Mucosa of stomach (tissue), 1 donor: Measurements from ENCODE around the gene OR4D2.

Experiments used
- H3K27me3 ChIP-seq: one replicate; pipeline ENCODE4 v1.7.0; 2013; ENCODE audit warnings: mild to moderate bottlenecking, low read length; ENCODE audit not compliant: control insufficient read depth, insufficient read depth
- H3K36me3 ChIP-seq: one replicate; pipeline ENCODE4 v1.7.0; 2013; ENCODE audit warnings: low read length; ENCODE audit not compliant: control insufficient read depth, insufficient read depth
- H3K4me1 ChIP-seq: one replicate; pipeline ENCODE4 v1.7.0; 2013; ENCODE audit warnings: mild to moderate bottlenecking, low read length; ENCODE audit not compliant: control insufficient read depth, insufficient read depth
- H3K4me3 ChIP-seq: one replicate; pipeline ENCODE4 v1.7.0; 2013; ENCODE audit warnings: low read length
- H3K9ac ChIP-seq: one replicate; pipeline ENCODE4 v1.7.0; 2013; ENCODE audit warnings: mild to moderate bottlenecking, low read length, moderate library complexity
- H3K9me3 ChIP-seq: one replicate; pipeline ENCODE4 v1.7.0; 2013; ENCODE audit warnings: mild to moderate bottlenecking, low read length, moderate library complexity; ENCODE audit not compliant: control insufficient read depth
- donor health status: Pancreatic carcinoma.

The OR4D2 gene

DNA sequence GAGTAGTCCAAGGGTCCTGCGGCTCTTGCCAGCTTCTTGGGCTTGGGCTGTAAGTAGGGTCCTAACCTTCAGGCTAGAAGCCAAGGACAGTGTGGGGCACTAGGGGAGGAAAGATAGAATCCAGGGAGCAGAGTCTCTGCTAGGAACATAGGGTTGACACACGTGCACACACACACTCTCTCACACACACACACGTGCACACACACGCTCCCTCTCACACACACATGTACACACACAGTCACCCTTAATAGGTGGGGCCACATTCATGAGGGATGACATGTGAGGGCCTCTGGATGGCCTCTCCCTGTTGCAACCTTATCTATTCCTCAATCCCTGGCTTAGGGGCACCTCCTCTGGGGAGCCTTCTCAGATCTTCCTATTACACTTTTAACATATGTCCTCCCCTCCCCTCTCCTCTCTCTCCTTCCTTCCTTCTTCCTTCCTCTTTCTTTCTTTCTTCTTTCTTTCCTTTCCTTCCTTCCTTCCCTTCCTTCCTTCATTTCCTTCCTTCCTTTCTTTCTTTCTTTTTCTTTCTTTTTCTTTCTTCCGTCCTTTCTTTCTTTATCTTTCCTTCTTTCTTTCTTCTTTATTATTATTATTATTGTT, 28.8 kb downstream of the OR4D2 start:
- Histone ChIP-seq H3K9ac (no peak overlapping the region), H3K9me3 (no peaks in the 10 kb centered on the region), H3K36me3 (no peaks in the 10 kb centered on the region), H3K4me3 (no peak overlapping the region), H3K27me3 (peaks cover 23% of the 10 kb centered on the region), H3K4me1 (no peaks in the 10 kb centered on the region)

DNA sequence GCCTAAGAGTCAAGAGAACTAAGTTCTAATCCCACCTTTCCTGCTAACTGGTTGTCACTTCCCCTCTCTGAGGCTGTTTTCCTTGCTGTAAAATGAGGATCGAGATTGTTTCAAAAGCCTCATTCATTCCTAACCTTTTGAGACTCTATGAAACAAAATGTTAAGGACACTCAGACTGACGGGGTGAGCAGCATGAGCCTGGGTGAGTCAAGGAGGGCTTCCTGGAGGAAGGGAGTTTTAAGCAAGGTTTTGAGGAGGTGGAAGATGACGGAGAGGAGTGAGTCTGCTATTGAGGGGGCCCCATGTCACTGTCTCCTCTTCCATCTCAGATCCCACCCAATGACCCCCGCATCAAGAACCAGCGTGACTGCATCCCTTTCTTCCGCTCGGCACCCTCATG, 29.8 kb downstream of the OR4D2 start:
- Histone ChIP-seq H3K9ac (no peak overlapping the region), H3K4me3 (no peak overlapping the region), H3K4me1 (no peaks in the 10 kb centered on the region), H3K9me3 (no peaks in the 10 kb centered on the region), H3K27me3 (peaks cover 18% of the 10 kb centered on the region), H3K36me3 (no peaks in the 10 kb centered on the region)

DNA sequence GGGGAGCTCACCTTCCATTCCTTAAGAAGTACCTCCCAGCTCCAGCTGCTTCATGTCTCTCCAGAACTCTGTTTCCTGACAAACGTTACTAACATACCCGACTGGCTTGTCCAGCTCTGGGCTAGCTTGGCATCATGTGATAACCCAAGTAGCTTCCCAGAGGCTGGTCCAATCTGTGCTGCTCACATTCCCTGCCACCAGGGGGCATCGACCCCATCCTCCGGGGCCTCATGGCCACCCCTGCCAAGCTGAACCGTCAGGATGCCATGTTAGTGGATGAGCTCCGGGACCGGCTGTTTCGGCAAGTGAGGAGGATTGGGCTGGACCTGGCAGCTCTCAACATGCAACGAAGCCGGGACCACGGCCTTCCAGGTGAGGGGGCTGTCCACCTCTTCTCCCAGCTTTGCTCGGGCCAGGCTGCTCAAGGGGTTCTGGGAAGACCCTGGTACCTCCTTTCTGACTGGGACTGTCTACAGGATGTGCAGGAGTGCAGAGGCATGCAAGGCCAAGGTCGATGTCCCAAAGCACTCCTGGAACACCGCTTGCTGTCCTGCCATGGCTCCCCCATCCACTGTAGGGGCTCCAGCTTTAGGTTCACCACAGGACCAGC, 33.3 kb downstream of the OR4D2 start:
- H3K36me3 ChIP-seq, result no peaks in the 10 kb centered on the region
- H3K4me1 ChIP-seq, result no peaks in the 10 kb centered on the region
- no peak overlapping the region for H3K9ac ChIP-seq
- H3K4me3 ChIP-seq, result no peak overlapping the region
- peaks cover 18% of the 10 kb centered on the region for H3K27me3 ChIP-seq
- H3K9me3 ChIP-seq, result no peaks in the 10 kb centered on the region

DNA sequence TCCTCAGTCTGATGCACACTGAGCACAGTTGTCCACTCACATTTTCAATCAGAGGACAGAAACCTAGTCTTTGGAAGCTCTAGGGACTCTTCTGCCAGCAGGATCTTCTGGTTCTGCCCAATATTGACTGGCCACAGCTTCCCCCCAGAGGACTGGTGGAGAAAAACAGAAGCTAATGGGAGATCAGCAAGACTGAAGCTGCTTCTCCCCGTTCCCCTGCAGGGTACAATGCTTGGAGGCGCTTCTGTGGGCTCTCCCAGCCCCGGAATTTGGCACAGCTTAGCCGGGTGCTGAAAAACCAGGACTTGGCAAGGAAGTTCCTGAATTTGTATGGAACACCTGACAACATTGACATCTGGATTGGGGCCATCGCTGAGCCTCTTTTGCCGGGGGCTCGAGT, 36.1 kb downstream of the OR4D2 start:
- Histone ChIP-seq H3K4me3 (no peak overlapping the region), H3K27me3 (peaks cover 10% of the 10 kb centered on the region), H3K36me3 (peaks cover 3% of the 10 kb centered on the region), H3K9me3 (no peaks in the 10 kb centered on the region), H3K4me1 (no peaks in the 10 kb centered on the region), H3K9ac (no peak overlapping the region)

DNA sequence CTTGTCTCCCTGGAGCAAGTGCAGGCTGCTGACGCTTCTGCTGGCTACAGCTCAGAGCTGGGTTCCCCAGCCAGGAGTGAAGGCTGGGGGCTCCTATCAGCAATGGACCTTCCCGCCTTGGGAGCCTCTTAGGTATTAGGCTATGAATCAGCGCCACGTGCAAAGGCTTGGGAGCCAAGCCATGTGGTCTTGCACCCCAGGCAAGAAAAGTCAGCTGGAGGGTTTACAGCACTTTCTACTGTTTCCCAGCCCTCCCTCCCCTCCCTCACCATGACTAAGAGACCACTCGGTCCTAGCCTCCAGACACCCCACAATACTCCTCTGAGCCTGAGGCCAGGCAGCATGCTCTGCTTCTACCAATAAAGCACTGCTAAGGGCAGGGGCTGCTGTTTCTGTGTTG, 38.0 kb downstream of the OR4D2 start:
- H3K36me3 ChIP-seq, result peaks cover 3% of the 10 kb centered on the region
- no peak overlapping the region for H3K4me3 ChIP-seq
- no peaks in the 10 kb centered on the region for H3K4me1 ChIP-seq
- H3K9me3 ChIP-seq, result no peaks in the 10 kb centered on the region
- H3K9ac ChIP-seq, result no peak overlapping the region
- peaks cover 2% of the 10 kb centered on the region for H3K27me3 ChIP-seq

DNA sequence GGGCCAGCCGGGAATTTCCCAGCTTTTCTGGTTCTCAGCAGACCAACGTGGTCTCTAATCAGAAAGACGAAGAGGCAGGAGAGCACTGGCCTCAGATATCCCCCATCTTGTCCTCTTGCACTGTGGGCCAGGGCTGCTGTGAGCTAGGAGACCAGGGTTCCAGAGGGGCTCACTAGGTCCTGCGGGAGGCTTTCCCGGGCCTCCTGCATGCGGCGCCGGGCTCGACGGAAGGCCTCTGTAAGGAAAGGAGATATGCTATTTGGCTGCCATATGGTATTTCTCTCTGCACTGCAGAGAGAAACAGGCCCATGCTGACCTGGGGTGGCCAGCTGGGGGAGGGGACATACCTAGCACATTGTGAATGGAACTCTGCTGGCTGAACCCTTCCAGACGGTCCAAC, 39.2 kb downstream of the OR4D2 start:
- H3K4me1 ChIP-seq, result no peaks in the 10 kb centered on the region
- H3K27me3 ChIP-seq, result no peaks in the 10 kb centered on the region
- peaks cover 3% of the 10 kb centered on the region for H3K36me3 ChIP-seq
- no peak overlapping the region for H3K9ac ChIP-seq
- no peaks in the 10 kb centered on the region for H3K9me3 ChIP-seq
- H3K4me3 ChIP-seq, result no peak overlapping the region

DNA sequence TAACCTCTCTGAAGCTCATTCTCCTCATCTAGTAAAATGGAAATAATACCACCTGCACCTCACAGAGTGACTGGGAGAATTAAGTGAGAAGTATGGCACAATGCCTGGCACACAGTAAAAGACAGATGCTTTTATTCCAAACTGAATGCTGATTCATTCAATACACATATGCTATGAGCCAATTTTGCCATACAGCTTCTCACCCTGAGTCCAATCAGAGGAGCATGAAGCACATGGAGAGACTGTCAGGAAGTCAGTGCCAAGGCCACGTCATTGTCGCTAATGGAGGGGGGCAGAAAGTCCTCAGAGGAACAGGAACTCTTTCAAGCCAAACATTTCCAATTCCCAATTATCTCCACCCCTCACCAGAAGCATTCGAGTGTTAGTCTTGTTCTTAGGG, 40.7 kb downstream of the OR4D2 start:
- H3K9ac ChIP-seq, result no peak overlapping the region
- no peak overlapping the region for H3K4me3 ChIP-seq
- H3K4me1 ChIP-seq, result no peaks in the 10 kb centered on the region
- H3K36me3 ChIP-seq, result peaks cover 3% of the 10 kb centered on the region
- H3K9me3 ChIP-seq, result no peaks in the 10 kb centered on the region
- no peaks in the 10 kb centered on the region for H3K27me3 ChIP-seq

DNA sequence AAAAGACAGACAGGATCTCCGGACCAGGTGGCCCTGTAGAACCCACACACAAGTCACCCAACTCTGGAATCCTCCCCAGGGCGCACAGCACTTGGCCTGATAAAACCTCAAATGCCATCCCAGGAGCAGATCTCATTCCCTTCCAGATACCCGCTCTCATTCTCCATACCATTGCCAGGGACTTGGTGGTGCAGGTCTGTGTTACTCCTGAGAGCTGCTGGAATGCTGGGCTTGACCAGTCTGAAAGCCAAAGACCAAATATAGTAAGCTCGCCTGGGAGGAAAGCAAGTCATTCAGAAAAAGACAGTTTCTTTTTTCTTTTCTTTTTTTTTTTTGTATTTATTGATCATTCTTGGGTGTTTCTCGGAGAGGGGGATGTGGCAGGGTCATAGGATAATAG, 41.6 kb downstream of the OR4D2 start:
- H3K9me3 ChIP-seq, result no peaks in the 10 kb centered on the region
- H3K4me1 ChIP-seq, result no peaks in the 10 kb centered on the region
- H3K36me3 ChIP-seq, result peaks cover 3% of the 10 kb centered on the region
- no peak overlapping the region for H3K9ac ChIP-seq
- no peaks in the 10 kb centered on the region for H3K27me3 ChIP-seq
- no peak overlapping the region for H3K4me3 ChIP-seq

DNA sequence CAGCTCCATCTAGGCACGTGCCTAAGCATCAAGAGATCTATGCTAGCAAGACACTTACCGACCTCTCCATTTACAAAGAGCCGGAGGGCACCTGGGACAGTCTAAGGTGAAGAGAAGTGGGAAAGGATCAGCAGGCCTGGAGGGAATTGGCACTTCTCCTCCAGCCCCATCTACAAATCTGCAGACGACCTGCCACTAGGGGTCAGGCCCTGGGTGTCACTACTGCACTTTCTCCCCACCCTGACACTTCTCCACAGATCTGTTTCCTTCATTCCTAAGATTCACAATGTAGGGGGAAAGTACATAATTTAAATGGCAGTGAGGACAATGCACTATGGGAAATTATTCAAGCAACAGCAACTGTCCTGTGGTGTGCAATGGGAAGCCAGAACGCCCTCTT, 44.1 kb downstream of the OR4D2 start:
- Histone ChIP-seq H3K4me1 (no peaks in the 10 kb centered on the region), H3K9ac (no peak overlapping the region), H3K9me3 (no peaks in the 10 kb centered on the region), H3K4me3 (no peak overlapping the region), H3K36me3 (peaks cover 3% of the 10 kb centered on the region), H3K27me3 (no peaks in the 10 kb centered on the region)

DNA sequence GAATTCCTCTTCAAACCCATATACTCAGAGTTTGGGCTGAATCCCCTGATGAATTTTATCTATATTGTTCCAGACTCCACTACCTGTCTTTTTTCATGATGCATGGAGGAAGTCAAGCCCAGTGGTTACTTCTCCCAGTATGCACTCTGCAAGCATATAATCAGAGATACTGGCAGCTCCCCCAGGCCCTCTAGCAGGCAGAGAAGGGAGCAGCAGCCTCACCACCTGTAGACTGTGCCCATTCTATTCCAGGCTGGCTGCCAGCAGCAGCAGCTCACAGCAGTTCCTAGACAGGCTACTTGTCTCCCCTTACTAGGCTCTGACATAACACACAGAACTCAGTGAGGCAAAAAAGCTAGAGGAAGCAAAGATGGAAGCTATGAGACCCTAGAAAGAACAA, 48.9 kb downstream of the OR4D2 start:
- Histone ChIP-seq H3K27me3 (no peaks in the 10 kb centered on the region), H3K4me1 (peaks cover 7% of the 10 kb centered on the region), H3K9me3 (no peaks in the 10 kb centered on the region), H3K4me3 (no peak overlapping the region), H3K36me3 (no peaks in the 10 kb centered on the region), H3K9ac (no peak overlapping the region)

DNA sequence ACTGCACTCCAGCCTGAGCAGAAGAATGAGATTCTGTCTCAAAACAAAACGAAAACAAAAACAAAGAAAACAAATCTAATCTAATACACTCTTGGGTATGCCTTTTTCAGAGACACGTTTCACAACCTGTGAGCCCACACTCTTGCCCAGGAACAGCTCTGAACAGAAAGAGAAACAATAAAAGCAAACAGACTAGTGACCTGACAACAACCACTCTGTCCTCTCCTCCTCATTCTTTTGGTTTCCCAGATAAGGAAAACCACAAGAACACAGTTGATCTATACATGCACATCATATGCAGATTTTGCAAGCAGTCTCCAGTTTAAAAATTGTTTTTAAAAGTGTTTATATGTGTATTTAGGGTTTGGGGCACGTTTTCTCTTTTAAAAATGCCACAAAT, 51.0 kb downstream of the OR4D2 start:
- Histone ChIP-seq H3K9ac (no peak overlapping the region), H3K4me3 (no peak overlapping the region)

DNA sequence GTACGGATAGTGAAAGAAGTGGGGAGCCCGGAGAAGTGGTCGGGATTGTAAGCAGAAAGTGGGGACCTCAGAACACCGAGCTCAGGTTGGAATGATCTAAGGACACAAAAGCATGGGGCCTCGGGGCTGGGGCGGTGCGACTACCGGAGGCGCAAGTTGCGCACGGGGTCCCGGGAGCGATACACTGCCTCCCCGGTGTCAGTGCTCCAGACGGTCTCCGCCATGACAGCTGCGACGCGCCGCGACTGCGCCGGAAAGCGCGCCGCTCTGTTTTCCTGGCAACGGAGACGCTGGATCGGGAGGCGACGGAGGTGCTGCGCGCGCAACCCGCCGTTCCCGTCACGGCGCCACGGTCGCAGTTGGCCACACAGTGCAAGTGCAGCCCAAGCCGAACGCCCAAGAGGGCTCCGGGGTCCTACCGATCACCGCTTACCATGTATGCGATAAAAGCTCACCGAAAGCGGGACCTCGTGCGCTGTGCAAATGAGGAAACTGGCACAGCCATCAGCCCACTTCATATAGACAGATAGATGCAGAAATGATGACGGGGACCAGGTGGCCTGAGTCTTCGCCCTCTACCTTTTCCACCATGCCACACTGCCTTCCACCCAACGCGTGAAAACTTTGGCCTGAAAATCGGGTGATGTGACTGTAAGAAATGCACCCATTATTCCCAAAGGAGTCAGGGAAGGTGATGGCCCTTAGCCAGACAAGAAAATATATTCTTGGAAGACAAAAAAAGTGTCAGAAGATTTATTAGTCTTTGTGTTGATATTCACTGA, 52.4 kb downstream of the OR4D2 start, which contains the start of gene MKS1:
TSS of gene MKS1 (minus strand) at position 249 of the 782 bp plus-strand sequence. CDS start at position 224, 25 bp downstream.
- Histone ChIP-seq H3K9ac (peak within 1 kb of the TSS; percentile 70), H3K9me3 (no peaks in the 10 kb centered on the region), H3K27me3 (no peaks in the 10 kb centered on the region), H3K36me3 (no peaks in the 10 kb centered on the region), H3K4me3 (peak within 1 kb of the TSS; percentile 83), H3K4me1 (peaks cover 7% of the 10 kb centered on the region)

More for the DNA sequence above, 51.0 kb downstream of the OR4D2 start:
- H3K27me3 ChIP-seq, result no peaks in the 10 kb centered on the region
- no peaks in the 10 kb centered on the region for H3K9me3 ChIP-seq
- H3K4me1 ChIP-seq, result peaks cover 7% of the 10 kb centered on the region
- H3K36me3 ChIP-seq, result no peaks in the 10 kb centered on the region
